Erythroblast (primary cell): Measurements from ENCODE around the gene AEN.

Experiments
- DNase-seq, 2 experiments: peaks; one replicate each; lab custom pipeline; 2025; lab: John Stamatoyannopoulos, UW
- GATA1 ChIP-seq: IDR thresholded peaks from 2 replicates; pipeline ENCODE4 v1.6.1; 2011; ENCODE audit warnings: low read depth, mild to moderate bottlenecking, control low read depth, low read length, moderate library complexity
- POLR2A ChIP-seq: IDR thresholded peaks from 2 replicates; pipeline ENCODE4 v1.6.1; 2011; ENCODE audit warnings: mild to moderate bottlenecking, low read length

AEN gene, protein sequence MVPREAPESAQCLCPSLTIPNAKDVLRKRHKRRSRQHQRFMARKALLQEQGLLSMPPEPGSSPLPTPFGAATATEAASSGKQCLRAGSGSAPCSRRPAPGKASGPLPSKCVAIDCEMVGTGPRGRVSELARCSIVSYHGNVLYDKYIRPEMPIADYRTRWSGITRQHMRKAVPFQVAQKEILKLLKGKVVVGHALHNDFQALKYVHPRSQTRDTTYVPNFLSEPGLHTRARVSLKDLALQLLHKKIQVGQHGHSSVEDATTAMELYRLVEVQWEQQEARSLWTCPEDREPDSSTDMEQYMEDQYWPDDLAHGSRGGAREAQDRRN

DNA sequence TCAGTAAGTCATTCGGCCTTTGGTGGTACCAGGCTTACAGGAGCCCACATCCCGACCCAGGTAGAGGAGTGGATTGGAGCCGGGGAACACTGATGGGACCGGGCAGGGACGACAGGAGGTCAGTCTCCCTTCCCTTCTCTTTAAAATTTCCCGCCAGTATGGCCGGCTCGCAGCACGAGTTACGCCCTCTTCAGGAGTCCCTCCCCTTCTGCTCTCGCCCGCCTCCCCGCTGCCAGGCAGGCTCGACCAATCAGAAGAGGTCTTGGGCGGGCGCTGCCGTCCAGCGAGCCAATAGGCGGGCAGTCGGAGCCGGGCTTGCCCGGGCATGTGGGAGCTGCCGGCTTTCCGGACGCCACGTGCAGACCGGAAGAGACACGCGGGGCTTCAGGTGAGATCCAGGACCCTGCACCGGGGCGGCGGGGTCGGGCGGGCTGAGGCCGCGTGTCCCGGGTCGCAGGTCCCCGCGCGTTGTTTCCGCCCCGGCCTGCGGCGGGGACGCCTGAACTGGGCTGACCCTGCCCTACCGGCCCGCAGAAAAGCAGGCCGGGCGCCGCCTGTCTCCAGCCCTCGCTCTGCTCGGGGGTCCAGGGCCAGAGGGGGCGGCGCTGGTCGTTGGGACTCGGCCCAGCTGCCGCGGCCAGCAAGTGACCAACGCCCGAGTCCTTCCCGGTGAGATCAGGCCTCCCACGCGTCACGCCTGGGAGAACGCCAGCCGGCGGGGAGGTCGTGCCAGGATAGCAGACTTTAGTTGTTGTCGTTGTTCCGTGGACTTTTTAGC is at the start of gene AEN:
AEN (plus strand) TSS at position 346 of the 778 bp plus-strand sequence. CDS start 4,870 bp downstream, outside the sequence.
- TF ChIP-seq GATA1: no peak
- TF ChIP-seq POLR2A: peak; percentile 76
- DNase-seq: peak; percentile 96 to 97

- no peak for TF ChIP-seq POLR2A
- TF ChIP-seq GATA1: no peak
- DNase-seq: no peak
These were observed 49.3 kb upstream of the AEN start for GRCh38 chr15:88571852-88572259.

DNA sequence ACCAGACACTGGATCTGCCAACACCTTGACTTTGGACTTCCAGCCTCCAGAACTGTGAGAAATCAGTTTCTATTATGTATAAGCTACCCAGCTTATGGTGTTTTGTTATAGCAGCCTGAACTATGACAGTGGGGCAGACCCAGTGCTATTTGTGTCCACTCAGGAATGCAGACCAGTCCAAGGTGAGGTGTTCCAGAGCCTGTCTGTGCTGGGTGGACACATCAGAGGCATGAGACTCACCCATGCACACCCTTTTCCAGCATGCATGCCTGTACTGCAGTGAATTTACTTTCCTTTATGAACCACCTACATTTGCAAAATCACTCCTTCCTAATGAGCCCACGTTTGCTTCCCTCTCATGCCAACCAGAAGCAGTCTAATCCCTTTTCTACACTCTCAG is 47.1 kb upstream of the AEN start:
- DNase-seq: no peak
- TF ChIP-seq GATA1 (no peak), POLR2A (no peak)

DNA sequence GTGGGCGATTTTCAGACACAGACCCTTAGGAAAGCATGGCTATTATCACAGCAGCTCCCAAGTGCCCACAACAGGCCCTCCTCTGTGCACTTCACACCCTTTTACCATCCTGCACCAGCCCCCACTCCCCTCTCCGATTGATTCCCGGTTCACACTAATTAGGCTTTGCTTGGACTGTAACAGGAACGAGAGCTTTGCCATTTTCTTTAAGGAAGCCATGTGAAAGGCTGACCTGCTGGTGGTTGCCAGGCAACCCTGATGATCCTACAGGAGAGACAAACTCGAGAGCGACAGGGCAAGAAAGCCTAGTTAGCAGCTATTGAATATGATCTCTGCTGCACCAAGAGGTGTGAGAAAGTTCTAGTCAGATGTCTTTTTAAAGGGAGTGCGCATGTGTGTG is 46.5 kb upstream of the AEN start:
- TF ChIP-seq POLR2A (no peak), GATA1 (no peak)
- no peak for DNase-seq

DNA sequence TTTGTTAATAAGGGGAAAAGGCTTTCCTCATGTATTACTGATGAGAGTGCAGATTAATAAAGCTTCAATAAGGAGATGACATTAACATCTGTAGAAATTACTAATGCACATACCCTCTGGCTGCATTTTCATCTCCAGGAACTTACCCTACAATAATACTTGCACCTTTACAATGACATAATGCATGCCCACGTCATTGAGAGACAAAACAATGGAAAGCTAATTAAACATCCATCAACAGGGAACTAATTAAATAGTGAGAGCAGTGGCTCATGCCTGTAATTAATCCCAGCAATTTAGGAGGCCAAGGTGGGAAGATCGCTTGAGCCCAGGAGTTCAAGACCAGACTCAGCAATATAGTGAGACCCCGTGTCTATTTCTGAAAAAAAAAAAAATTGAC is 41.8 kb upstream of the AEN start:
- TF ChIP-seq GATA1: no peak
- TF ChIP-seq POLR2A: no peak

GRCh38 chr15:88580532-88580931 is 40.6 kb upstream of the AEN start:
- no peak for DNase-seq
- TF ChIP-seq GATA1 (no peak), POLR2A (no peak)

More for the DNA sequence above, 41.8 kb upstream of the AEN start:
- DNase-seq: no peak

- no peak for TF ChIP-seq GATA1
- TF ChIP-seq POLR2A: no peak
- DNase-seq: no peak
These were observed 34.6 kb upstream of the AEN start for GRCh38 chr15:88586401-88587162.

GRCh38 chr15:88590759-88591158 is 30.4 kb upstream of the AEN start:
- DNase-seq: no peak
- TF ChIP-seq POLR2A (no peak), GATA1 (no peak)

- no peak for DNase-seq
- no peak for TF ChIP-seq POLR2A
- no peak for TF ChIP-seq GATA1
These were observed 29.8 kb upstream of the AEN start for GRCh38 chr15:88591384-88591783.

GRCh38 chr15:88603885-88604284 is 17.3 kb upstream of the AEN start:
- no peak for TF ChIP-seq POLR2A
- TF ChIP-seq GATA1: no peak
- no peak for DNase-seq

DNA sequence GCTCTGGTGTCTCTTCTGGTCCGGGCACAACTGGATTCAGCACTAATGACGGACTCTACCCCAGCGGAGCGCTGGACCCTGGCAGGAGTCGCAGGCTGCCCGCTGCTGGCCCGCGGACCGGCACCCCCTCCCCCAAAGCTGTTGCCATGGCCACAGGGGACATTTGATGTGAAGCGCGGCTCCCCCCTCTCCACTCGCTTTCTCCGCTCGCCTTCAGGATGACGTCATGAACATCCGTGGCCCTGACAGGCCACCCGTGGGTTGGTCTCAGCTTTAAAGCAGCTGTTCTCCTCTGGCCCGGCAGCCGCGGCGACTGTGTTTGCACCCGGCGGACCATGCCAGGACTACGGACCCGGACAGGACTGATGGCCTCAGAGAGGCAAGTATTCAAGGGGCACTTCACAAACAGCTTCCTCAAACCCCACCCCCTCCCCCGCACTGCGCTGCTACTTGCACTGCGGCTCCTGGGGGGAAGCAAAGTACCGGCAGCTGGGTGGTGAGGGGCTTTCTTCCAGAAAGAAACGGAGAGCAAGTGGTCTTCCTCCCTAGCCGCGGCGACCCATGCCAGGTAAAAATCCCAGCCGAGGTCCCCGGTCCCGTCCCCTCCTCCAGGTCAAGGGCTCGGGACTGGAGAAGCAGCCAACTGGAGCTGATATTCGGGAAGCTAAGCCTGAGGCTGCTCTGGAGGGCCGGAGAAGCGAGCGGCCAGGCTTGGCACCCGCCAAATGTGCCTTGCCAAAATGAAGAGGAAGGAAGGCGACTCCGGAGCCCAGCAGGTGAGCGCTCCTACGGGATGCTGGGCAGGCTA is 16.6 kb upstream of the AEN start:
- TF ChIP-seq POLR2A: no peak
- no peak for TF ChIP-seq GATA1

DNA sequence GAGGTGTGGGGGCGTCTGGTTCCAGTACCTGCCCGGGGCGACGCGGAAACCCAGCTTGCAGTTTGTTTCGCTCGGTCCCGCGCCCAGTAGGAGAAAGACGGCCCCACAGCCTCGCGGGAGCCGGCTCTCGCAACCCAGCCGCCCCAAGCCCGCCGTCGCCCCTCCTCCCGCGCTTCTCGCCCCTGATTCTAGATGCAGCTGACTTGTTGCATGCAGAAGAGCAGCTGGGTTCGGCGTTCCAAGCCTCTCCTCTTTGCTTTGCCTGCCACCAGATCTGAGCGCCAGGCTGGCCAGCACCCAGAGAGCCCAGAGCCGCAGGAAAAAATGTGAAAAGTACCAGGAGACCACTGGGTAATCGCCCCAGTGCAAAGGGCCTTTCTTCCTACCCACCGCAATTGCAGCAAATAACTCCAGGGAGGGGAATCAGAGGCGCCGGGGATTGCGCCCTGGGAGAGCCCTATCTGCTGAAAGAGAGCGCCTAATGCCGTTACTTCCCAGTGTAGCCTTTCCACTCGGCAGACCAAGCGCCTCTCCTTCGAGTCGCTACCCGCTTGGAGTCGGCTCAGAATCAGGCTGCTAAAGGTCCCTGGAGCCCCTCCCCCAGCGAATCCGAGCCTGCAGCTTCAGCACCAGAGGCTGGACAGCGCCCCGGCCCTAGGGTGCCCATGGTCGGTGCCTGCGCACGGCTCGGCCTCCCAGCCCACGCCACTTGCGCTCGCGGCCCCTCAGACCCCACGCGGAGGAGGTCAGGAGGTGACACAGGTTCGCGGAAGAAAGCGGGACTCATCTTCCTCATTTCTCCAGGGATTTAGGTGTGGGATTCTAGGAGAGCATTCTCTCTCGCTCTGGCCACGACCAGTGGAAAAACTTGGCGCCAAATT is 15.7 kb upstream of the AEN start:
- TF ChIP-seq POLR2A: no peak
- no peak for TF ChIP-seq GATA1
- DNase-seq: peak; percentile 49 to 54

More for the DNA sequence above, 16.6 kb upstream of the AEN start:
- no peak for DNase-seq
